ENCODE data around the gene IL23R.

Gene IL23R

GRCh38 chr1:67304023-67304422, 137.8 kb downstream of the IL23R start:
- DNase-seq (ENCODE audit: low spot score), result no peak

DNA sequence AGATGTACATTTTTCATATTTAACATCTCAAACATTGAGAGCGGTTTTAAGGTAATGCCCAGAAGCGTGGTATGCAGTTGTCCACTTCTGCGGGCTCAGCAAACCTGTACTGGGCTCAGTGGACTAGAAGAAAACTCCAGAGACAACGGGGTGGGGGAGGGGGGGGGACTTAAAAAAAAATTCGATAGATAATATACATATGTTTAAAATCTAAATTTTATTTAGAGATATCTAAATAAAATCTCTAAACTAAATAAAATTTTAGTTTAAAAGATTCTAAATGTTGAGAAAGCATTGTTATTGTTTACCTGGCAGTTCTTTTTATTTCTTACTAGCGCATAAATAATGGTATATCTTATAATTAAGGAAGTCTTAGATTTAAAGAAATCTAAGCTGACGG, 140.3 kb downstream of the IL23R start:
- DNase-seq (ENCODE audit: low spot score), result no peak

- DNase-seq (ENCODE audit: low spot score), result no peak
Observed at GRCh38 chr1:67307251-67308060, 141.2 kb downstream of the IL23R start, which contains the start of gene IL12RB2. Gene IL12RB2, plus strand, starts transcription at chr1:67307873. Its CDS starts 12,496 bp downstream, at chr1:67320369.

- no peak for DNase-seq (ENCODE audit: low spot score)
Observed at GRCh38 chr1:67308136-67308535, 141.9 kb downstream of the IL23R start.

Measured in putamen (tissue), 1 donor.